ENCODE data around the gene THSD4.
"Not testable (repeated sequence)": the region's sequence is repeated elsewhere in the genome, so short reads cannot be mapped to it uniquely, and the experiment has no call there.

Gene THSD4

DNA sequence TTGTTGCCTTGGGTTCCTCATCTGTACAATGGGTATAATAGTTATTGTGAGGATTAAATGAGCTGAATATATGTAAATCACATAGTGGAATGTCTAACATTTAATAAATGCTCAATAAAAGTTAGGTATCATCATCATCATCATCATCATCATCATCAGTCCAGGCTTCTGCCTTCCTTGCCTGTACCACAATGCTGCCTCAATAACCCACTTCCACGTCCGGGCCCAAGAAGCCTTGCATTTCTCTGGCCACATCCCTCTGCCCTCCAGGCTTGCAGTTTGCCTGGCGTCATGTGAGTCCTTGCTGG lies 137.4 kb downstream of the THSD4 start:
- H3K27me3 ChIP-seq (ENCODE audit: control insufficient read depth, insufficient read depth, low read length) = no peaks in the 10 kb centered on the region
- H3K36me3 ChIP-seq (ENCODE audit: insufficient read depth, low read length) = peaks cover 19% of the 10 kb centered on the region
- H3K9ac ChIP-seq (ENCODE audit: low read depth, low read length) = no peak overlapping the region
- H3K4me2 ChIP-seq (ENCODE audit: low read length) = no peak overlapping the region
- peaks cover 16% of the 10 kb centered on the region for H3K4me1 ChIP-seq (ENCODE audit: control insufficient read depth, insufficient read depth, low read length)
- no peaks in the 10 kb centered on the region for H3K9me3 ChIP-seq (replicated peaks; ENCODE audit: low read length)
- H3K4me3 ChIP-seq (ENCODE audit: low read length) = no peak overlapping the region

DNA sequence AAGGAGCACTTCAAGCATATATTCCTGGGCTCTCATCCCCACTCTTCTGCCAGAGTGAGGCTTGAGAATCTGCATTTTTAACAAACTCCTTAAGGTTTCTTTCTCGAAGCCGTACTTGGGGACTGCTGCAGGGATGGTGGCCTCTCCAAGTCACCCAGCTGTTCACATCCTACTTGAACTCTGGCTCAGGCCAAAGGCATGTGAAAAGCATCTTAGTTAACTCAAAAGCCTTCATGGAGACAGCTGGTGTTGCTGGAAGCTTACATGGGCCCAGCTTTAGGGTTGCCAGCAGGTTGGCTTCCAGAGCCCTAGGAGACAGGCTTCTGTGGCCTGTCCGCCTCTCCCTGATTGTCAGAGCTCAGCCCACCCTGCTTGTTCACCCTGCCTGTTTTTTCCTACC lies 139.2 kb downstream of the THSD4 start:
- Histone ChIP-seq H3K27me3 (ENCODE audit: control insufficient read depth, insufficient read depth, low read length) (no peaks in the 10 kb centered on the region), H3K4me2 (ENCODE audit: low read length) (no peak overlapping the region), H3K36me3 (ENCODE audit: insufficient read depth, low read length) (peaks cover 14% of the 10 kb centered on the region), H3K9me3 (replicated peaks; ENCODE audit: low read length) (no peaks in the 10 kb centered on the region), H3K9ac (ENCODE audit: low read depth, low read length) (no peak overlapping the region), H3K4me3 (ENCODE audit: low read length) (no peak overlapping the region), H3K4me1 (ENCODE audit: control insufficient read depth, insufficient read depth, low read length) (peaks cover 16% of the 10 kb centered on the region)

DNA sequence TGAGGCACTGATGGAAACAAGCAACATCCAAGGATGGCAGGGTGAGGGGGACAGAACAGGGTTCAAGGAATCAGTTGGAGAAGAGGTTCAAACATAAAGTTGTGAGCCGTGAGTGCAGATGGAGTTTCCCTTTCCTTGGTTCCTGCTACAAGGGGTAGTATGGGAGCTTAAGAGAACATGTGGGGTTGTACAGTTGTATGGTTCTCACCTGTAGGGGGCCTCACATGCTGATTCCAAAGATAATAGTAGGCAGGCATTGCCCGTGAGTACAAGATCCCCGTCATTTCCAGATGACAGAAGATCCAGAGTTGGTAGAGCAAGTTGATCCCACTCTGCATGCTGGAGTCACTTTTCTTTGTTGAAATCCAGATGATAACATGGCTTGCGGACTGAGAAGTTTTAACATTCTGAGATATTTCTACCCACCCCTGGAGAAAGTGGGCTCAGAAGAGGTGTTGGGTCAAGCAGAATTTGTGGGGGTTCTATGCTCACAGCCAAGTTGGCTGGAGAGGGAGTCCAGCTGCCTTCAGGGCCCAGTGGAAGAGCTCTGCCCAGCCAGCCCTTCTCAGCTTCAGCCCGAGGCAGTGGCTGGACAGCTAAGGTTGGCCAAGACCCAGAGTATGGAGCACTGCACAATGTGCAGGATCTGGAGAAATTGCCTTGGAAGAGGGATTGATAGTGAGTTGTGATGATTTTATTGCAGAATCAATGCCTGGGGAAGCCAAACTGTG lies 141.8 kb downstream of the THSD4 start:
- H3K27me3 ChIP-seq (ENCODE audit: control insufficient read depth, insufficient read depth, low read length) = no peaks in the 10 kb centered on the region
- H3K4me1 ChIP-seq (ENCODE audit: control insufficient read depth, insufficient read depth, low read length) = peaks cover under 1% of the 10 kb centered on the region
- no peaks in the 10 kb centered on the region for H3K9me3 ChIP-seq (replicated peaks; ENCODE audit: low read length)
- H3K4me2 ChIP-seq (ENCODE audit: low read length) = no peak overlapping the region
- H3K4me3 ChIP-seq (ENCODE audit: low read length) = no peak overlapping the region
- no peak overlapping the region for H3K9ac ChIP-seq (ENCODE audit: low read depth, low read length)
- H3K36me3 ChIP-seq (ENCODE audit: insufficient read depth, low read length) = peaks cover 15% of the 10 kb centered on the region

DNA sequence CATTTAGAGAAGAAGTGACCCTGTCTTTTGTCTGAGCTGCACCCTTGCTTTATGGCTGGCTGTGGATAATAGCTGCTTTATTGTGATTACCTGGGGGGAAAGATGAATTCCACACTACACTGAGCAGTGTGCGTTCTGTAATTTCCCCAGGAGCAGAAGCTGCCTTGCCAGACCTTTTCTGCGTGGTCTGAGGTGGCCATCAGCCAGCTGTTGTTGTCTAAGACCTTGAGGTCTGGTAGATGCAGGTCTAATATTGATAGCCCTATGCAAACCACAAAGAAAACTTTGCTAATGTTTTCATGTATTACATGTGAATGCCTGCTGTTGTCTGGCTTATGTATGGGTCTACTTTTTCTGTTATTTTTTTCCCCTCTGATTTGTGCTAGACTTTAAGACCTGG lies 144.6 kb downstream of the THSD4 start:
- H3K4me1 ChIP-seq (ENCODE audit: control insufficient read depth, insufficient read depth, low read length) = no peaks in the 10 kb centered on the region
- no peaks in the 10 kb centered on the region for H3K9me3 ChIP-seq (replicated peaks; ENCODE audit: low read length)
- H3K36me3 ChIP-seq (ENCODE audit: insufficient read depth, low read length) = peaks cover 17% of the 10 kb centered on the region
- H3K9ac ChIP-seq (ENCODE audit: low read depth, low read length) = no peak overlapping the region
- H3K4me3 ChIP-seq (ENCODE audit: low read length) = no peak overlapping the region
- no peak overlapping the region for H3K4me2 ChIP-seq (ENCODE audit: low read length)
- no peaks in the 10 kb centered on the region for H3K27me3 ChIP-seq (ENCODE audit: control insufficient read depth, insufficient read depth, low read length)

DNA sequence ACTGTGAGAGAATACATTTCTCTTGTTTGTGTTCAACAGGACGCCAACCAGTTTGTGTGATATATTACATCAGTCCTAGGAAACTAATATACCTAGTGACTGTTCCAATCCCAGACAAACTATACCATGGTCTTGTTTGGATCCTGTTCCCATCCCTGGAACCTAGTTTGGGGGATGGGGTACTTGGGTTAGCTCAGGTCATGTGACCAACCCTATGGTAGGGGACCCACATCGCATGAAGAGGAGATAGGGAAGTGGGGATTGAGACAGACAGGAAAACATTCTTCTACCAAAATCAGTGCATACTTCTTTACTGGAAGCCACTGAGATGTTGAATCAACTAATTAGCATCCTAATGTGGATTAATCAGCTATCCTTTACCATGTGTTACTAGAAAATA lies 146.1 kb downstream of the THSD4 start:
- Histone ChIP-seq H3K9ac (ENCODE audit: low read depth, low read length) (no peak overlapping the region), H3K4me2 (ENCODE audit: low read length) (no peak overlapping the region), H3K27me3 (ENCODE audit: control insufficient read depth, insufficient read depth, low read length) (no peaks in the 10 kb centered on the region), H3K36me3 (ENCODE audit: insufficient read depth, low read length) (peaks cover 12% of the 10 kb centered on the region), H3K9me3 (replicated peaks; ENCODE audit: low read length) (no peaks in the 10 kb centered on the region), H3K4me3 (ENCODE audit: low read length) (no peak overlapping the region), H3K4me1 (ENCODE audit: control insufficient read depth, insufficient read depth, low read length) (no peaks in the 10 kb centered on the region)

DNA sequence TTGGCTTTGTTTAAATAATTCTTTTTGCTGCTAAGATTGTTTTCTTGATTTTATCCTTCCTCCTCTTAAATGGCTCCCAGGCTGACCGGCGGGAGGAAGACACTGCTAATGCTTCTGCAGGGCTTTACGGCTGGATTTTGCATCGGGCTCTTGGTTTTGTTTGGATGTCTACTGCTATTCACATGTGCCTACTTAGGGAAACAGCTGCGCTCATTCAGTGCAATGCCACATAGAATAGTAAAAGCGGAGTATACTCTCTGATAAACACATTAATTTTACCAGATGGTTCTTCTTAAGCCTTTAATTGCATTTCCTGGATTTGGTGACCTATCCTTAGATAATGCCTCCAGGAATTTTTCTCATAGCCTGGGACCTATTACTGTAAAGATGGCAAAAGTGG lies 146.6 kb downstream of the THSD4 start:
- Histone ChIP-seq H3K9me3 (replicated peaks; ENCODE audit: low read length) (no peaks in the 10 kb centered on the region), H3K4me3 (ENCODE audit: low read length) (no peak overlapping the region), H3K27me3 (ENCODE audit: control insufficient read depth, insufficient read depth, low read length) (no peaks in the 10 kb centered on the region), H3K4me1 (ENCODE audit: control insufficient read depth, insufficient read depth, low read length) (no peaks in the 10 kb centered on the region), H3K36me3 (ENCODE audit: insufficient read depth, low read length) (peaks cover 7% of the 10 kb centered on the region), H3K9ac (ENCODE audit: low read depth, low read length) (no peak overlapping the region), H3K4me2 (ENCODE audit: low read length) (no peak overlapping the region)

DNA sequence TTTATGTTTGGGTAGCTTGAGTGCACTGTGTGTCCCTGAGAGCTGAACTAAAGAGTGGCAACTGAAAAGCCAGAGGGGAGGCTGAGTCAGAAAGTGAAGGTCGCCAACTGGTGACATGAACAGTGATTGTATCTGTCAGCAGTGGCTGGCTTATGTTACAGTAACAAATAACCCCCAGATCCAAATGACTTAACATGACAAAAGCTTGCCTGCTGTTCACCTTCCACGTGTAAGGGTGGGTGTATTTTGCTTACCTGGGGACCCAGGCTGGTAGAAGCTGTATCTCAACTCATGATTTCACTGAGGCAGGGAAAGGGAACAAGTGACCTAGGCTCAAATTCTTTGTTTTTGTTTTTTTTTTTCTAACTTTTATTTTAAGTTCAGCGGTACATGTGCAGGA lies 147.3 kb downstream of the THSD4 start:
- H3K9me3 ChIP-seq (replicated peaks; ENCODE audit: low read length) = no peaks in the 10 kb centered on the region
- no peak overlapping the region for H3K4me3 ChIP-seq (ENCODE audit: low read length)
- peaks cover 3% of the 10 kb centered on the region for H3K36me3 ChIP-seq (ENCODE audit: insufficient read depth, low read length)
- no peak overlapping the region for H3K9ac ChIP-seq (ENCODE audit: low read depth, low read length)
- H3K4me2 ChIP-seq (ENCODE audit: low read length) = no peak overlapping the region
- no peaks in the 10 kb centered on the region for H3K4me1 ChIP-seq (ENCODE audit: control insufficient read depth, insufficient read depth, low read length)
- H3K27me3 ChIP-seq (ENCODE audit: control insufficient read depth, insufficient read depth, low read length) = no peaks in the 10 kb centered on the region

DNA sequence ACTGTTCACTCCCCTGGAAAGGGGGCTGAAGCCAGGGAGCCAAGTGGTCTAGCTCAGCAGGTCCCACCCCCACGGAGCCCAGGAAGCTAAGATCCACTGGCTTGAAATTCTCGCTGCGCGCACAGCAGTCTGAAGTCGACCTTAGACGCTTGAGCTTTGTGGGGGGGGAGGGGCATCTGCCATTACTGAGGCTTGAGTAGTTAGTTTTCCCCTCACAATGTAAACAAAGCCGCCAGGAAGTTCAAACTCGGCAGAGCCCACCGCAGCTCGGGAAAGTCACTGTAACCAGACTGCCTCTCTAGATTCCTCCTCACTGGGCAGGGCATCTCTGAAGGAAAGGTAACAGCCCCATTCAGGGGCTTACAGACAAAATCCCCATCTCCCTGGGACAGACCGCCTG lies 150.3 kb downstream of the THSD4 start:
- not testable (repeated sequence) for H3K4me2 ChIP-seq (ENCODE audit: low read length); H3K27me3 ChIP-seq (ENCODE audit: control insufficient read depth, insufficient read depth, low read length); H3K9ac ChIP-seq (ENCODE audit: low read depth, low read length); H3K9me3 ChIP-seq (replicated peaks; ENCODE audit: low read length); H3K36me3 ChIP-seq (ENCODE audit: insufficient read depth, low read length); H3K4me3 ChIP-seq (ENCODE audit: low read length); H3K4me1 ChIP-seq (ENCODE audit: control insufficient read depth, insufficient read depth, low read length)

DNA sequence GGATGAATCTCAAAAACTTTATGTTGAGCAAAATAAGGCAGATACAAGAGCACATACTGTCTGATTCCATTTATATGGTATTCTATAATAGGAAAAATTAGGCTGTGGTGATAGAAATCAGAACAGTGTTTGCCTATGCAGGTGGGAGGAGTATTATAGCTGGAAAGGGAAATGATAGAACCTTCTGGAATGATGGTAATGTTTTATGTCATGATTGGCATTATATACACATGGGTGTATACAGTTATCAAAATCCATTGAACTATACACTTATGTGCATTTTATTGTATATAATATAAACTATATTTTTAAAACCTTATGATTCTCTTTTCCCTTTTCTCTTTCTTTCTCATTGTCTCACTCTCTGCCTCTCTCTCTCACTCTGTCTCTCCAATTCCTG lies 156.1 kb downstream of the THSD4 start:
- Histone ChIP-seq H3K4me2 (ENCODE audit: low read length) (no peak overlapping the region), H3K9ac (ENCODE audit: low read depth, low read length) (no peak overlapping the region), H3K9me3 (replicated peaks; ENCODE audit: low read length) (no peaks in the 10 kb centered on the region), H3K36me3 (ENCODE audit: insufficient read depth, low read length) (no peaks in the 10 kb centered on the region), H3K27me3 (ENCODE audit: control insufficient read depth, insufficient read depth, low read length) (no peaks in the 10 kb centered on the region), H3K4me3 (ENCODE audit: low read length) (no peak overlapping the region), H3K4me1 (ENCODE audit: control insufficient read depth, insufficient read depth, low read length) (peaks cover 33% of the 10 kb centered on the region)

DNA sequence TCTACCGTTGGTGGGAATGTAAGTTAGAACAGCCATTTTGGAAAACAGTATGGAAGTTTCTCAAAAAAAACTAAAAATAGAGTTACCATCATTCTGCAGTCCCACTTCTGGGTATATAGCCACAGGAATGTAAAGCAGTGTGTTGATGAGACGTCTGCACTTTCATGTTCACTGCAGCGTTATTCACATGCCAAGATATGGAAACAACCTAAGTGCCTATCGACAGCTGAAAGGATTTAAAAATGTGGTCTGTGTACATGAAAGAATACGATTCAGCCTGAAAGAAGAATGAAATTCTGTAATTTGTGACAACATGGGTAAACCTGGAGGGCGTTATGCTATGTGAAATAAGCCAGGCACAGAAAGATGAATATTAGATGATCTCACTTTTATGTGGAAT lies 157.7 kb downstream of the THSD4 start:
- Histone ChIP-seq H3K4me1 (ENCODE audit: control insufficient read depth, insufficient read depth, low read length) (peaks cover 38% of the 10 kb centered on the region), H3K9ac (ENCODE audit: low read depth, low read length) (no peak overlapping the region), H3K27me3 (ENCODE audit: control insufficient read depth, insufficient read depth, low read length) (no peaks in the 10 kb centered on the region), H3K36me3 (ENCODE audit: insufficient read depth, low read length) (no peaks in the 10 kb centered on the region), H3K9me3 (replicated peaks; ENCODE audit: low read length) (no peaks in the 10 kb centered on the region), H3K4me2 (ENCODE audit: low read length) (no peak overlapping the region), H3K4me3 (ENCODE audit: low read length) (no peak overlapping the region)

DNA sequence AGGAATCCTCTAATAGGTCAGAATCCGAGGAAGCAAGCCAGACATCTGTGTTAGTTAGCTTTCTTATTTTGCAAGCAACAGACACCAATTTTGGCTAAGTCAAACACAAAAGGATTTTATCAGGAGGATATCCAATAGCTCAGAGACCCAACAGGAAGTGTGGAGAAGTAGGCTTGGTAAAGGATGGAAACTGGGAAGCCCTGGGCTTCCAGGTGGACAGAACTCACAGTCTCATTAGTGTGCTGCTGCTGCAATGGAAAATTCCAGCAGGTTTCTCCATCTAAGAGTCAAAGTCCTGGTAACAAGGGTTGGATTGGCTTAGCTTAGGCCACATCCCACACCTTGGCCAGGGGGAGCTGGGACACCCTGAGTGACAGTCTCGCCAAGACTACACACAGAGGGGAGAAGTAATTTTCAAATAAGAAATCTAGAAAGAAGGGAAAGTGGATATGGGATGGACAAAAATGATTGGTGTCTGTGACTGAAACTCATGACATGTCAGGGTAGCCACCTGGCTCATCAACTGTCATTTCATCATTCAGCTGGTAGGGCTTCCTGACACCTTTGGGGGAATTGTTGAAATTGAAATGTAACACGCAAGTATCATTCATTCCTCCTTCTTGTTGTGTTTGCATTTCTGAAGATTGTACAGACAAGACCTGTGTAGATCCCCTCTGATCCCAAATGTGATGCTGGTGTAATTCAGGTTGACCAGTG lies 158.6 kb downstream of the THSD4 start:
- H3K4me3 ChIP-seq (ENCODE audit: low read length) = no peak overlapping the region
- H3K9me3 ChIP-seq (replicated peaks; ENCODE audit: low read length) = no peaks in the 10 kb centered on the region
- H3K9ac ChIP-seq (ENCODE audit: low read depth, low read length) = no peak overlapping the region
- H3K4me1 ChIP-seq (ENCODE audit: control insufficient read depth, insufficient read depth, low read length) = peaks cover 47% of the 10 kb centered on the region
- H3K36me3 ChIP-seq (ENCODE audit: insufficient read depth, low read length) = no peaks in the 10 kb centered on the region
- no peak overlapping the region for H3K4me2 ChIP-seq (ENCODE audit: low read length)
- no peaks in the 10 kb centered on the region for H3K27me3 ChIP-seq (ENCODE audit: control insufficient read depth, insufficient read depth, low read length)

DNA sequence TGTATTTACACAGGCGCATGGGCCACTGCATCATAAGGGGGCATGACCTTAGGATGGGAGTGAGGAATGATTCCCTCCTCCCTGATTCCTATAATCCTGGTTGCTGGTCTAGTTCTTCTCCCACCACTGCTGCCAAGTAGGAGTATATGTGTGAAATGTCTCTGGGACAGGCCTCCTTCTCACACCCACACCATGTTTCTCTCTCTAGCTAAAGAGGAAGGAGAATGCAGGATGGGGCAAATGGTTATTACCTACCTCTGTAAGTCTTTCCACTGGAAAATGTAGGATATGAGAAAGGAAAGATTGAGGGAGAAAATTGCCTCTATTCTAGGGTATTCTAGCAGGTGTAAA lies 159.2 kb downstream of the THSD4 start:
- no peaks in the 10 kb centered on the region for H3K36me3 ChIP-seq (ENCODE audit: insufficient read depth, low read length)
- peak overlapping the region; percentile 48 for H3K4me2 ChIP-seq (ENCODE audit: low read length)
- peak overlapping the region; percentile 38 for H3K9ac ChIP-seq (ENCODE audit: low read depth, low read length)
- peaks cover 52% of the 10 kb centered on the region for H3K4me1 ChIP-seq (ENCODE audit: control insufficient read depth, insufficient read depth, low read length)
- H3K27me3 ChIP-seq (ENCODE audit: control insufficient read depth, insufficient read depth, low read length) = no peaks in the 10 kb centered on the region
- H3K9me3 ChIP-seq (replicated peaks; ENCODE audit: low read length) = no peaks in the 10 kb centered on the region
- no peak overlapping the region for H3K4me3 ChIP-seq (ENCODE audit: low read length)

All from skeletal muscle satellite cell (primary cell).